LNCaP clone FGC (cell line): ENCODE measurements around the gene CCDC146.
"Not testable (repeated sequence)": the region's sequence is repeated elsewhere in the genome, so short reads cannot be mapped to it uniquely, and the experiment has no call there.

ENCODE experiments used
- DNase-seq: peaks from one replicate; pipeline ENCODE4 v3.0.0-alpha.2; 2011; ENCODE audit warnings: low read depth
- H3K4me3 ChIP-seq: 2 replicates; pipeline ENCODE4 v1.5.1; 2011; ENCODE audit warnings: mild to moderate bottlenecking, low read depth, low read length, control low read depth
- TF ChIP-seq, protein P1 (sequence below): IDR thresholded peaks from 2 replicates; pipeline ENCODE4 v1.5.1; 2012; ENCODE audit warnings: mild to moderate bottlenecking; ENCODE audit not compliant: control insufficient read depth, insufficient read depth; ENCODE audit errors: extremely low read depth

CCDC146 gene

DNA sequence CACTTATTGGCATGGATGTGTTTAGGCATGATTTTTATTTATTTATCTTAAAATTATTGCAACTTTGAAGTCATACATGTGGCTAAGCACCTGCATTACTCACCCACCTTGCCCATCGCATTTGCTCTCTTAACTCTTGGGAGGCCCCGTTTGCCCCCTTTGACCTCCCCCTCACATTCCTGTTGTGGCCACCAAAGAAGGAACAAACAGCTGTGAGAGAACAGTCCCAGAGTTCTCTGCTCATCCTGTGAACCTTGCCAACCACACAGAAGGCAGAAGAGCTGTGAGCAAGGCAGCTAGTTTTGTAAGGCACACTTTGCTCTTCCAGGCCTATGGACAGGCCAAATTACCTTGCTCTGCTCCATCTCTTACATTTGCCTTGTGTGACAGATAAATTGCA lies 100.8 kb downstream of the CCDC146 start:
- H3K4me3 ChIP-seq, result no peak overlapping the region
- DNase-seq, result no peak

GRCh38 chr7:77226357-77226839 lies 104.0 kb downstream of the CCDC146 start:
- TF ChIP-seq, protein P1, sequence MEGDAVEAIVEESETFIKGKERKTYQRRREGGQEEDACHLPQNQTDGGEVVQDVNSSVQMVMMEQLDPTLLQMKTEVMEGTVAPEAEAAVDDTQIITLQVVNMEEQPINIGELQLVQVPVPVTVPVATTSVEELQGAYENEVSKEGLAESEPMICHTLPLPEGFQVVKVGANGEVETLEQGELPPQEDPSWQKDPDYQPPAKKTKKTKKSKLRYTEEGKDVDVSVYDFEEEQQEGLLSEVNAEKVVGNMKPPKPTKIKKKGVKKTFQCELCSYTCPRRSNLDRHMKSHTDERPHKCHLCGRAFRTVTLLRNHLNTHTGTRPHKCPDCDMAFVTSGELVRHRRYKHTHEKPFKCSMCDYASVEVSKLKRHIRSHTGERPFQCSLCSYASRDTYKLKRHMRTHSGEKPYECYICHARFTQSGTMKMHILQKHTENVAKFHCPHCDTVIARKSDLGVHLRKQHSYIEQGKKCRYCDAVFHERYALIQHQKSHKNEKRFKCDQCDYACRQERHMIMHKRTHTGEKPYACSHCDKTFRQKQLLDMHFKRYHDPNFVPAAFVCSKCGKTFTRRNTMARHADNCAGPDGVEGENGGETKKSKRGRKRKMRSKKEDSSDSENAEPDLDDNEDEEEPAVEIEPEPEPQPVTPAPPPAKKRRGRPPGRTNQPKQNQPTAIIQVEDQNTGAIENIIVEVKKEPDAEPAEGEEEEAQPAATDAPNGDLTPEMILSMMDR, result no peak
- DNase-seq, result no peak
- H3K4me3 ChIP-seq, result no peak overlapping the region

More for the DNA sequence above, 100.8 kb downstream of the CCDC146 start:
- TF ChIP-seq, protein P1, result no peak

GRCh38 chr7:77228795-77229194 lies 106.4 kb downstream of the CCDC146 start:
- not testable (repeated sequence) for DNase-seq

GRCh38 chr7:77232467-77232866 lies 110.1 kb downstream of the CCDC146 start:
- TF ChIP-seq, protein P1, result no peak
- no peak overlapping the region for H3K4me3 ChIP-seq
- no peak for DNase-seq

More at GRCh38 chr7:77228795-77229194, 106.4 kb downstream of the CCDC146 start:
- H3K4me3 ChIP-seq, result not testable (repeated sequence)

- no peak for DNase-seq
- H3K4me3 ChIP-seq, result no peak overlapping the region
- TF ChIP-seq, protein P1, result no peak
Observed at GRCh38 chr7:77235276-77235675, 112.9 kb downstream of the CCDC146 start.

GRCh38 chr7:77238703-77239136 lies 116.3 kb downstream of the CCDC146 start:
- TF ChIP-seq, protein P1, result no peak
- no peak for DNase-seq
- no peak overlapping the region for H3K4me3 ChIP-seq

- DNase-seq, result no peak
- no peak overlapping the region for H3K4me3 ChIP-seq
- TF ChIP-seq, protein P1, result no peak
Observed at GRCh38 chr7:77239471-77239870, 117.1 kb downstream of the CCDC146 start.
